IMR-90 (cell line): Measurements from ENCODE around the gene AJM1. TPM values are rescaled to one million over a fixed set of nuclear protein-coding genes. Genes with fewer than 3 reads are reported as not detected.
A peak's percentile ranks its signal among the peaks of the same experiment; 100 is the strongest.

Source experiments
- ATAC-seq: fragments of 200-7000 bp; cut with Tn5 transposase; 2 replicates; pipeline ENCODE4 v1.9.1; 2020; ENCODE audit warnings: low read depth, mild to moderate bottlenecking, moderate library complexity
- BruUV-seq: library from RNA; stranded (reverse); fragments of 400-500 nt; replicated peaks from 2 replicates; lab custom pipeline; 2021; lab: Mats Ljungman, UMichigan
- CTCF ChIA-PET: fragments of 300-600 bp; formaldehyde crosslinking; extraction: SDS; loops from one replicate; lab custom pipeline; 2021; ENCODE audit warnings: antibody characterized with exemption; lab: Yijun Ruan, JAX
- POLR2A ChIA-PET: fragments of 300-600 bp; sonication (Branson Sonifier 250); formaldehyde crosslinking; loops from one replicate; lab custom pipeline; 2022; ENCODE audit warnings: antibody characterized with exemption; ENCODE audit not compliant: unreplicated experiment; lab: Charles Lee
- DNase-seq: peaks from one replicate; pipeline ENCODE4 v3.0.0; 2013
- H2AFZ ChIP-seq: replicated peaks from 2 replicates; pipeline ENCODE3; 2013; ENCODE audit warnings: low read length, mild to moderate bottlenecking; ENCODE audit not compliant: poor library complexity
- H2AK5ac ChIP-seq: 2 replicates; pipeline ENCODE4 v1.6.1; 2013; ENCODE audit warnings: low read depth, low read length, inconsistent platforms
- H2AK9ac ChIP-seq: replicated peaks from 2 replicates; pipeline ENCODE3; 2013; ENCODE audit warnings: mild to moderate bottlenecking, low read depth, low read length, moderate library complexity; ENCODE audit not compliant: poor library complexity
- H2BK120ac ChIP-seq: 2 replicates; pipeline ENCODE4 v1.6.1; 2013; ENCODE audit warnings: low read depth, low read length, inconsistent platforms
- H2BK15ac ChIP-seq: 3 replicates; pipeline ENCODE4 v1.6.1; 2013; ENCODE audit warnings: low read depth, low read length, inconsistent platforms
- H2BK20ac ChIP-seq: 2 replicates; pipeline ENCODE4 v1.6.1; 2013; ENCODE audit warnings: low read depth, mild to moderate bottlenecking, inconsistent platforms, low read length, moderate library complexity
- H2BK5ac ChIP-seq: 2 replicates; pipeline ENCODE4 v1.6.1; 2013; ENCODE audit warnings: mild to moderate bottlenecking, low read depth, low read length, inconsistent platforms; ENCODE audit not compliant: poor library complexity, severe bottlenecking
- H3K14ac ChIP-seq: replicated peaks from 2 replicates; pipeline ENCODE4 v1.6.1; 2013; ENCODE audit warnings: low read depth, low read length, inconsistent platforms
- H3K18ac ChIP-seq: 2 replicates; pipeline ENCODE4 v1.6.1; 2013; ENCODE audit warnings: low read depth, low read length, control low read depth
- H3K23ac ChIP-seq: 2 replicates; pipeline ENCODE4 v1.6.1; 2013; ENCODE audit warnings: low read depth, low read length, inconsistent platforms
- H3K27ac ChIP-seq: 2 replicates; pipeline ENCODE4 v1.5.1; 2013; ENCODE audit warnings: mild to moderate bottlenecking, control low read depth, low read length; ENCODE audit not compliant: insufficient read depth
- H3K27me3 ChIP-seq: 2 replicates; pipeline ENCODE4 v1.6.1; 2013; ENCODE audit warnings: low read length; ENCODE audit not compliant: control insufficient read depth, insufficient read depth
- H3K36me3 ChIP-seq: 2 replicates; pipeline ENCODE4 v1.6.1; 2013; ENCODE audit warnings: low read length, mixed read lengths; ENCODE audit not compliant: control insufficient read depth, insufficient read depth
- H3K4ac ChIP-seq: 2 replicates; pipeline ENCODE4 v1.6.1; 2013; ENCODE audit warnings: low read depth, low read length, inconsistent platforms
- H3K4me1 ChIP-seq: 2 replicates; pipeline ENCODE4 v1.6.1; 2013; ENCODE audit warnings: low read length, mixed read lengths; ENCODE audit not compliant: control insufficient read depth, insufficient read depth
- H3K4me2 ChIP-seq: 2 replicates; pipeline ENCODE4 v1.6.1; 2013; ENCODE audit warnings: low read depth, mild to moderate bottlenecking, control low read depth, low read length, moderate library complexity
- H3K4me3 ChIP-seq: 2 replicates; pipeline ENCODE4 v1.5.1; 2013; ENCODE audit warnings: low read depth, mild to moderate bottlenecking, control low read depth, low read length, moderate library complexity; ENCODE audit not compliant: insufficient read depth
- H3K56ac ChIP-seq: 2 replicates; pipeline ENCODE4 v1.6.1; 2013; ENCODE audit warnings: low read length, inconsistent platforms; ENCODE audit not compliant: insufficient read depth; ENCODE audit errors: extremely low read depth
- H3K79me1 ChIP-seq, 2 experiments: 2 replicates each; pipeline ENCODE4 v1.6.1; 2013; ENCODE audit warnings: low read length in 2 of 2, inconsistent platforms in 1 of 2, low read depth in 1 of 2
- H3K9ac ChIP-seq: 2 replicates; pipeline ENCODE4 v1.6.1; 2013; ENCODE audit warnings: low read depth, low read length, control low read depth
- H3K9me1 ChIP-seq: 2 replicates; pipeline ENCODE4 v1.6.1; 2013; ENCODE audit warnings: low read length, inconsistent platforms; ENCODE audit not compliant: insufficient read depth
- H3K9me3 ChIP-seq: 2 replicates; pipeline ENCODE4 v1.6.1; 2013; ENCODE audit warnings: low read length; ENCODE audit not compliant: control insufficient read depth, insufficient read depth
- H4K20me1 ChIP-seq: 2 replicates; pipeline ENCODE4 v1.6.1; 2013; ENCODE audit warnings: low read length, inconsistent platforms; ENCODE audit not compliant: insufficient read depth
- H4K5ac ChIP-seq: 2 replicates; pipeline ENCODE4 v1.6.1; 2013; ENCODE audit warnings: mild to moderate bottlenecking, low read depth, low read length, control low read depth
- H4K8ac ChIP-seq, 2 experiments: 2 replicates each; pipeline ENCODE4 v1.6.1; 2013; ENCODE audit warnings: low read depth in 2 of 2, low read length in 2 of 2, control low read depth in 1 of 2, inconsistent platforms in 1 of 2
- H4K91ac ChIP-seq: 2 replicates; pipeline ENCODE4 v1.6.1; 2013; ENCODE audit warnings: low read depth, low read length, inconsistent platforms; ENCODE audit not compliant: insufficient read depth
- MAZ ChIP-seq: IDR thresholded peaks from 2 replicates; pipeline ENCODE4 v1.6.1; 2012; ENCODE audit warnings: low read depth, mild to moderate bottlenecking, low read length, improper control_type of control experiment, moderate library complexity, borderline replicate concordance
- MXI1 ChIP-seq: IDR thresholded peaks from 2 replicates; pipeline ENCODE4 v1.6.1; 2012; ENCODE audit warnings: low read depth, mild to moderate bottlenecking, low read length, moderate library complexity, borderline replicate concordance
- SMC3 ChIP-seq: fragments of 150-350 bp; IDR thresholded peaks from 2 replicates; pipeline ENCODE4 v1.6.1; 2016; ENCODE audit warnings: low read depth, mild to moderate bottlenecking, antibody characterized with exemption, low read length, moderate library complexity
- WGBS, 2 experiments: methylation state at CpG; one replicate each; pipeline versions ENCODE4 v1.1.5 to v1.1.7; 2013; ENCODE audit warnings: missing lambda C conversion rate in 2 of 2; ENCODE audit not compliant: insufficient read length in 1 of 2; ENCODE audit errors: extremely low coverage in 2 of 2; 5-methylcytosine and 5-hydroxymethylcytosine counted together
- dilution Hi-C: fragments of 300-500 bp; cut with HindIII; formaldehyde crosslinking; loops from one replicate; pipeline ENCODE4 v1.14.3; 2018; ENCODE audit warnings: low sequenced_read_pairs; ENCODE audit not compliant: unreplicated experiment
- in situ Hi-C: fragments of 300-500 bp; cut with MboI; formaldehyde crosslinking; loops from 3 replicates; pipeline ENCODE4 v1.14.3; 2019; ENCODE audit warnings: low sequenced_read_pairs, inconsistent platforms, mixed read lengths
- intact Hi-C: fragments of 100-400 bp; cut with micrococcal nuclease; formaldehyde crosslinking; loops from 2 replicates; pipeline ENCODE4 v1.10.0; 2022
- polyA plus RNA-seq, 3 experiments: library from polyadenylated mRNA; depleted of rRNA; stranded (reverse); fragments of >200 nt; gene quantifications; 2 replicates each; pipeline ENCODE4 v1.2.3, GENCODE V29; 2012; ENCODE audit warnings: low replicate concordance in 1 of 3
- total RNA-seq: library from RNA; depleted of rRNA; stranded (reverse); fragments of >200 nt; gene quantifications from 2 replicates; pipeline ENCODE4 v1.2.3, GENCODE V29; 2012

Gene AJM1
- total and polyA plus RNA-seq, 2 of the 4 experiments (the other 2 are of a cell fraction): 0.18 to 1.5 TPM

GRCh38 chr9:136846376-136847087 is 4.3 kb downstream of the AJM1 start (continued):
- no peak for TF ChIP-seq MXI1

- Histone ChIP-seq H3K9me1 (no peaks in the 10 kb centered on the region), H3K79me1 (peaks cover 9 to 21% of the 10 kb centered on the region in 2 experiments; a peak in 2 of 4 replicates), H2AK5ac (no peak overlapping the region), H4K8ac (peak overlapping the region in 1 of 2 experiments; percentile 67; a peak in 2 of 4 replicates), H3K4me1 (peaks cover 9% of the 10 kb centered on the region), H2AFZ (peak overlapping the region; percentile 80), H2BK120ac (peak overlapping the region; percentile 1; the same call in 1 of the 2 replicates), H2BK20ac (no peak overlapping the region), H3K23ac (no peak overlapping the region), H3K4ac (peak overlapping the region; percentile 88), H3K27ac (peak overlapping the region; percentile 35), H3K27me3 (peaks cover 22% of the 10 kb centered on the region), H3K56ac (no peak overlapping the region), H2AK9ac (peak overlapping the region; percentile 90), H3K18ac (peak overlapping the region; percentile 51), H4K20me1 (peaks cover 23% of the 10 kb centered on the region), H3K4me2 (peak overlapping the region; percentile 91), H4K91ac (0 out of 2 replicates have a peak overlapping the region, but pooled peaks have one; percentile 21), H3K9me3 (peaks cover 6% of the 10 kb centered on the region; the same call in 1 of the 2 replicates), H3K9ac (peak overlapping the region; percentile 92), H2BK5ac (peak overlapping the region; percentile 85), H3K36me3 (peaks cover 14% of the 10 kb centered on the region; the same call in 1 of the 2 replicates), H3K4me3 (peak overlapping the region; percentile 92), H2BK15ac (no peak overlapping the region), H3K14ac (no peak overlapping the region), H4K5ac (peak overlapping the region; percentile 57; the same call in 1 of the 2 replicates)
- intact Hi-C loops: no loop called here
- DNase-seq: peak; percentile 39
- TF ChIP-seq SMC3 (no peak), MAZ (peak; percentile 17; the same call in 1 of the 2 replicates)
- ChIA-PET CTCF (interaction anchor here (0.9 kb wide), 1 partner anchor 182 kb away, joined by 3 read pairs; no protein-coding TSS in a partner anchor), POLR2A (no interaction called here)
- WGBS, 2 experiments: 2% methylated on average over 16 of the region's 75 CpGs; no CpG with 5 or more reads in 1 of the 2 experiments
- in situ Hi-C loops: no loop called here
- BruUV-seq: no TSS peak
- ATAC-seq: peak; percentile 7
- dilution Hi-C loops: no loop called here
These were observed 5.0 kb downstream of the AJM1 start for GRCh38 chr9:136847088-136847825.
